Liver (tissue), 9 donors: ENCODE results near the gene MT1E. TPM values are rescaled to one million over a fixed set of nuclear protein-coding genes. Genes with fewer than 3 reads are reported as not detected.

Experiments
- DNase-seq: peaks from one replicate; pipeline ENCODE4 v3.0.0-alpha.2; 2017; ENCODE audit warnings: low spot score
- H3K27ac ChIP-seq, 2 donors: one replicate each; pipeline ENCODE4 v1.7.0; 2013; ENCODE audit warnings: inconsistent platforms in 2 of 2, low read length in 2 of 2, control low read depth in 1 of 2, low read depth in 1 of 2, mild to moderate bottlenecking in 1 of 2
- H3K27me3 ChIP-seq, 4 donors: one replicate each; pipeline versions ENCODE4 v1.6.1 to v1.7.0; 2013; ENCODE audit warnings: low read length in 3 of 4, inconsistent platforms in 1 of 4, mild to moderate bottlenecking in 1 of 4, moderate library complexity in 1 of 4; ENCODE audit not compliant: control insufficient read depth in 4 of 4, insufficient read depth in 4 of 4
- H3K36me3 ChIP-seq, 4 donors: one replicate each; pipeline versions ENCODE4 v1.6.1 to v1.7.0; 2013; ENCODE audit warnings: low read length in 3 of 4, mild to moderate bottlenecking in 3 of 4, low read depth in 1 of 4, moderate library complexity in 1 of 4; ENCODE audit not compliant: control insufficient read depth in 4 of 4, insufficient read depth in 3 of 4
- H3K4me1 ChIP-seq, 4 donors: one replicate each; pipeline versions ENCODE4 v1.6.1 to v1.7.0; 2013; ENCODE audit warnings: low read length in 3 of 4, mild to moderate bottlenecking in 3 of 4, moderate library complexity in 1 of 4; ENCODE audit not compliant: control insufficient read depth in 4 of 4, insufficient read depth in 4 of 4
- H3K4me3 ChIP-seq, 3 donors: one replicate each; pipeline versions ENCODE4 v1.6.1 to v1.7.0; 2013; ENCODE audit warnings: low read length in 3 of 3, control low read depth in 1 of 3, low read depth in 1 of 3, mild to moderate bottlenecking in 1 of 3
- H3K9ac ChIP-seq, 2 donors: one replicate each; pipeline ENCODE4 v1.7.0; 2013; ENCODE audit warnings: low read length in 2 of 2, mild to moderate bottlenecking in 2 of 2, moderate library complexity in 2 of 2, control low read depth in 1 of 2, low read depth in 1 of 2
- H3K9me3 ChIP-seq, 4 donors: one replicate each; pipeline versions ENCODE4 v1.6.1 to v1.7.0; 2013; ENCODE audit warnings: low read length in 3 of 4; ENCODE audit not compliant: control insufficient read depth in 4 of 4
- CTCF ChIP-seq: fragments of 150-350 bp; IDR thresholded peaks from 2 replicates; pipeline ENCODE4 v1.5.1; 2017; ENCODE audit warnings: improper control_type of control experiment, low read depth, low read length; ENCODE audit not compliant: missing input control
- EGR1 ChIP-seq, 2 donors: IDR thresholded peaks; 2 replicates each; pipeline ENCODE4 v1.6.1; 2016 to 2018; ENCODE audit warnings: antibody characterized with exemption in 2 of 2, low read depth in 2 of 2
- FOXA1 ChIP-seq: IDR thresholded peaks from 2 replicates; pipeline ENCODE4 v1.6.1; 2016; ENCODE audit warnings: antibody characterized with exemption
- FOXA2 ChIP-seq: IDR thresholded peaks from 2 replicates; pipeline ENCODE4 v1.6.1; 2016; ENCODE audit warnings: antibody characterized with exemption
- GABPA ChIP-seq, 2 donors: IDR thresholded peaks in 1 of 2; conservative IDR thresholded peaks in 1 of 2; 2 replicates each; pipeline ENCODE4 v1.6.1; 2016; ENCODE audit warnings: antibody characterized with exemption in 2 of 2, mild to moderate bottlenecking in 1 of 2, moderate library complexity in 1 of 2
- JUND ChIP-seq, 2 donors: IDR thresholded peaks; 2 replicates each; pipeline ENCODE4 v1.6.1; 2016; ENCODE audit warnings: antibody characterized with exemption in 2 of 2
- REST ChIP-seq: IDR thresholded peaks from 2 replicates; pipeline ENCODE4 v1.6.1; 2016; ENCODE audit warnings: antibody characterized with exemption, mild to moderate bottlenecking
- SP1 ChIP-seq: IDR thresholded peaks from 2 replicates; pipeline ENCODE4 v1.6.1; 2018; ENCODE audit warnings: antibody characterized with exemption, mild to moderate bottlenecking
- TAF1 ChIP-seq: conservative IDR thresholded peaks from 2 replicates; pipeline ENCODE4 v1.6.1; 2016; ENCODE audit warnings: antibody characterized with exemption, mild to moderate bottlenecking
- YY1 ChIP-seq: IDR thresholded peaks from 2 replicates; pipeline ENCODE4 v1.6.1; 2016; ENCODE audit warnings: antibody characterized with exemption, mild to moderate bottlenecking
- WGBS: extraction: QIAGEN DNeasy Blood & Tissue Kit; methylation state at CpG from one replicate; pipeline ENCODE4 v1.1.7; 2013; 5-methylcytosine and 5-hydroxymethylcytosine counted together
- polyA plus RNA-seq, 2 donors: library from polyadenylated mRNA; stranded (reverse) in 1 of 2; unstranded in 1 of 2; fragments of 200-250 nt in 1 of 2; fragments of >200 nt in 1 of 2; fragmentation: Nextera tagmentation in 1 of 2; extraction: Ambion mirVana in 1 of 2; gene quantifications; one replicate each; pipeline versions ENCODE4 v1.2.1 to v1.2.3, GENCODE V29; 2013 to 2015
- total RNA-seq, 2 donors: library from RNA; depleted of rRNA; stranded (reverse); fragments of >200 nt; gene quantifications; one replicate each; pipeline ENCODE4 v1.2.3, GENCODE V29; 2014
- TF ChIP-seq, protein P1 (sequence below): IDR thresholded peaks from 2 replicates; pipeline ENCODE4 v1.6.1; 2016; ENCODE audit warnings: antibody characterized with exemption
- TF ChIP-seq, protein P2 (sequence below): IDR thresholded peaks from 2 replicates; pipeline ENCODE4 v1.6.1; 2016; ENCODE audit warnings: antibody characterized with exemption
- donor health status: healthy.
- donor health status: healthy.
- donor health status: healthy.
- donor health status: healthy.
- donor health status: healthy.

Gene MT1E
- total and polyA plus RNA-seq, 4 donors: 206 to 1,831 (median 808) TPM

DNA sequence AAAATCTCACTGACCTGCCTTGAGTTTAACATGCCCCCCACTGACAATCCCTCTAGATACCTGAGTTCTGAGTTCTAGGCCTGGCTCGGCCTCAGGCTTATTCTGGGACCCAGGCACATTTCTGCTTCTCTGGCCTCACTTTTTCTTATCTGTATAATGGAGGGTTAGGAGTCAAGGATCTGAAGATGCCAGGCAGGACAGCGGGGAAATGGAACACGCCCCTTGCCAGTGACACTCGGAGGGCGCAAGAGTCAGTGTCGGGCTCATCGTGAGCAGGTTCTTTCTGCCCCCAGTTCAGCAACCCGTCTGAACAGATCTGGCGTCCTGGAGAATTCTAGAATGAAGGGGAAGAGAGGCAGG, 36.8 kb upstream of the MT1E start:
- Histone ChIP-seq H3K9ac (no peak overlapping the region), H3K4me3 (peak overlapping the region in 2 of 3 donors; percentile 25 to 53), H3K4me1 (peaks cover 3 to 11% (median 6%) of the 10 kb centered on the region in 4 donors), H3K9me3 (no peaks in the 10 kb centered on the region), H3K27ac (no peak overlapping the region), H3K27me3 (peaks cover 0 to 5% (median 0%) of the 10 kb centered on the region in 4 donors), H3K36me3 (no peaks in the 10 kb centered on the region)
- TF ChIP-seq YY1: no peak
- no peak for TF ChIP-seq FOXA1
- no peak for DNase-seq
- WGBS: 38% methylated on average over 9 of the region's 9 CpGs

DNA sequence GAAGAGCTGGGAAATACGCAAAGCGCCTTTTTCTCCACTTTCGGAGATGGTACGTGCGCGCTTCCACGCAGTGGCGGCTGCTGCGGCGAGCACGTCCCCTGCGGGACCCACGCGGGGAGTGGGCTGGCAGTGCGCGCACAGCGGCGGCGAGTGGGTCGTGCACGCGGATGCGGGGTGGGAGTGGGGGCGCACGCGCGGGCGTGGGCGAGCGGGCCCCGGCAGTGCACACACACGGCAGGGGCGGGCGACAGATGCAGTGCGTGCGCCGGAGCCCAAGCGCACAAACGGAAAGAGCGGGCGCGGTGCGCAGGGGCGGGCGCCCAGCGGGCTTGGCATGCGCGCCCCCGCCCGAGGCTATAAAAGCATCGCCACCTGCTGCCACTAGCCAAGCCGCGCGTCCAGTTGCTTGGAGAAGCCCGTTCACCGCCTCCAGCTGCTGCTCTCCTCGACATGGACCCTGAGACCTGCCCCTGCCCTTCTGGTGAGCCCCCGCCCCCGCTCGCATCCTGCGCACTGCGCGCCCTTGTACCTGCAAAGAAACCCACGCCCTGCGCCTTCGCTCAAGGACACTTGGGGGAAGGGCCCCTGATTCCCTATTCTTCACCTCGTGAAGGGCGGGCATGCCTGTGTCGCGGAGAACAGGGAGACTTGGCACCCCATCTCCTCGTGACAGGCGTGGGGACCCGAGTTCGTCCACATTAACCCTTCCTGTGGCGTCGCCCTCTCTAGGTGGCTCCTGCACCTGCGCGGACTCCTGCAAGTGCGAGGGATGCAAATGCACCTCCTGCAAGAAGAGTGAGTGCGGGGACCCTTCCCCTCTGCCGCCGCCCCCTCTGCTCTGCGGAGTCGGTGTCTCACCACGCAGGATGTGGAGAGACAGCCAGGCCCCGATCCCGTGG, 36.2 kb upstream of the MT1E start, which contains the start of gene MT3:
TSS of gene MT3 (plus strand) at position 388 of the 899 bp plus-strand sequence. CDS start at position 451, 63 bp downstream.
- Histone ChIP-seq H3K36me3 (no peaks in the 10 kb centered on the region), H3K27ac (no peak within 1 kb of the TSS), H3K27me3 (peaks cover 0 to 5% (median 0%) of the 10 kb centered on the region in 4 donors), H3K9me3 (no peaks in the 10 kb centered on the region), H3K4me1 (peaks cover 3 to 11% (median 6%) of the 10 kb centered on the region in 4 donors), H3K9ac (no peak within 1 kb of the TSS), H3K4me3 (peak within 1 kb of the TSS in 2 of 3 donors; percentile 25 to 53)
- TF ChIP-seq EGR1 (IDR thresholded peaks at IDR 0.05; ENCODE audit: low read depth in 2 of 2) (no peak), SP1 (no peak), GABPA (IDR thresholded peaks at IDR 0.05 in 1 of 2, conservative IDR thresholded peaks at IDR 0.05 in 1 of 2) (no peak)
- TF ChIP-seq, protein P1, sequence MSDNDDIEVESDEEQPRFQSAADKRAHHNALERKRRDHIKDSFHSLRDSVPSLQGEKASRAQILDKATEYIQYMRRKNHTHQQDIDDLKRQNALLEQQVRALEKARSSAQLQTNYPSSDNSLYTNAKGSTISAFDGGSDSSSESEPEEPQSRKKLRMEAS: no peak
- DNase-seq: no peak
- 8% methylated on average over 87 of the region's 87 CpGs for WGBS

GRCh38 chr16:56591377-56592060, 34.1 kb upstream of the MT1E start:
- H3K9me3 ChIP-seq: no peaks in the 10 kb centered on the region
- no peak overlapping the region for H3K9ac ChIP-seq
- no peak overlapping the region for H3K4me3 ChIP-seq
- no peak overlapping the region for H3K27ac ChIP-seq
- TF ChIP-seq TAF1: no peak
- TF ChIP-seq, protein P1: no peak
- no peak for TF ChIP-seq JUND (IDR thresholded peaks at IDR 0.05)
- no peak for TF ChIP-seq GABPA (IDR thresholded peaks at IDR 0.05 in 1 of 2, conservative IDR thresholded peaks at IDR 0.05 in 1 of 2)
- TF ChIP-seq, protein P2, sequence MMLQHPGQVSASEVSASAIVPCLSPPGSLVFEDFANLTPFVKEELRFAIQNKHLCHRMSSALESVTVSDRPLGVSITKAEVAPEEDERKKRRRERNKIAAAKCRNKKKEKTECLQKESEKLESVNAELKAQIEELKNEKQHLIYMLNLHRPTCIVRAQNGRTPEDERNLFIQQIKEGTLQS: no peak
- no peak for TF ChIP-seq CTCF
- no peak for TF ChIP-seq REST
- no peak for TF ChIP-seq YY1
- TF ChIP-seq EGR1 (IDR thresholded peaks at IDR 0.05; ENCODE audit: low read depth in 2 of 2): no peak
- no peak for TF ChIP-seq FOXA2
- TF ChIP-seq FOXA1: no peak
- TF ChIP-seq SP1: no peak
- H3K4me1 ChIP-seq: peaks cover 3 to 11% (median 6%) of the 10 kb centered on the region in 4 donors
- 72% methylated on average over 4 of the region's 4 CpGs for WGBS
- peaks cover 0 to 5% (median 0%) of the 10 kb centered on the region in 4 donors for H3K27me3 ChIP-seq
- DNase-seq: no peak
- H3K36me3 ChIP-seq: no peaks in the 10 kb centered on the region
